ENCODE measurements around the gene OGFOD2. TPM values are rescaled to one million over a fixed set of nuclear protein-coding genes. Genes with fewer than 3 reads are reported as not detected.

The OGFOD2 gene
- polyA plus RNA-seq, 1 donor: 22.2 TPM

DNA sequence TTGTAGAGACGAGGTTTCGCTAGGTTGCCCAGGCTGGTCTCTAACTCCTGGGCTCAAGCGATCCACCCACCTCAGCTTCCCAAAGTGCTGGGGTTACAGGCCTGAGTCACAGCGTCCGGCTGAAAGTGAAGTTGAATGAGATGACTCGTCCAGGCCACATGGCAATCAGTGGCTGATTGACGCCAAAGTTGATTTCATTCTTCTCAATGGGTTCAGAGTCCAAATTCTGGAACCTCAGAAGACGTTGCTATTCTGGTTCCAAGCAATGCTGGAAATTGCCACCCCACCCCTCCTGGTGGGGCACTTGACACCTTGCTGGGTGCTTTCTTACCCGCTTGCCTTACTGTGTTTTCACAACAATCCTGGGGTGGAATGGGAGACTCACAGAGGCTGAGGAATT, 23.6 kb upstream of the OGFOD2 start:
- no peaks in the 10 kb centered on the region for H3K9me3 ChIP-seq (ENCODE audit: control insufficient read depth, low read depth, low read length)
- H3K4me3 ChIP-seq (ENCODE audit: low read length): no peak overlapping the region
- no peaks in the 10 kb centered on the region for H3K36me3 ChIP-seq (ENCODE audit: control insufficient read depth, insufficient read depth, low read length)
- WGBS (ENCODE audit: insufficient coverage, low lambda C conversion rate): no CpG with 5 or more reads among the region's 9 CpGs
- DNase-seq: peak; percentile 63 to 77
- H3K27ac ChIP-seq (ENCODE audit: low read length): peak overlapping the region; percentile 9
- no peaks in the 10 kb centered on the region for H3K27me3 ChIP-seq (ENCODE audit: control insufficient read depth, insufficient read depth, low read length)
- H3K4me1 ChIP-seq (ENCODE audit: control insufficient read depth, insufficient read depth, low read length): peaks cover 17% of the 10 kb centered on the region

DNA sequence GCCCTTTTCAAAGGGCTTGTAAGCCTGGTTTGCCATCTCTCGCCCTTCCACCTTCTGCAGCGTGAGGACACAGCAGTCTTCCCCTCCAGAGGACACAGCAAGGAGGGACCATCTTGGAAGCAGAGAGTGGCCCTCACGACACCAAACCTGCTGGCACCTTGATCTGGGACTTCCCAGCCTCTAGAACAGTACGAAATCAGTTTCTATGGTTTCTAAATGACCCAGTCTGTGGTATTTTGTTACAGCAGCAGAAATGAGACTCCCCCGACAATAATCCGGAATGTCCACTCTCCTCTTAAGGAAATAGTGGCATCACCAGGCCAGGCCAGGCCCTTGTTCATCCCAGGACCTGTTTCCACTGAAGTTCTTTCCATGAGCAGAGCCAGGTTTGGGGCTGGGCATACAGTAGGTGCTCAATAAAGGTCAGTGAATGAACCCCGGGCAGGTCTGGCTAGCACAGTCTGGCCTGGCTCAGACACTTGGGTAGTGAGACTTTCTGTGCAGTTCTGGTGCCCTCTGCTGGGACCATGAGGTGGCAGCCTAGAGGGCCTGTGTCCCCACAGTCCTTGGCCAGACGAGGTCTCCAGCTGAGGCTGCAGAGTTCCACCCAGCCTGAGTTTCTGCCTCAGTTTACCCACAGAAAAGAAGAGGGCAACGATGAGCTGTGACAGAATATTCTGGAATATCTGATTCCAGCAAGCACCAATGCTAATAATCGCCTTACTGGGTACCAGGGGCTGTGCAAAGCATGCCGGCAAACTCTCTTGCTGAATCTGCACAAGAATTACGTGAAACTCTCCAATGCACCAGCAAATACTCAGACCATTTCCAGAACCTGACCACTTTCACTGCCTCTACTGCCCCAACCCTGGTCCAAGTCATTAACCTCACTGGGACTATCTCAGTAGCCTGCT, 22.8 kb upstream of the OGFOD2 start:
- WGBS (ENCODE audit: insufficient coverage, low lambda C conversion rate): no CpG with 5 or more reads among the region's 12 CpGs
- peak overlapping the region; percentile 9 for H3K27ac ChIP-seq (ENCODE audit: low read length)
- DNase-seq: peak; percentile 64 to 66
- H3K4me1 ChIP-seq (ENCODE audit: control insufficient read depth, insufficient read depth, low read length): peaks cover 12% of the 10 kb centered on the region
- no peaks in the 10 kb centered on the region for H3K9me3 ChIP-seq (ENCODE audit: control insufficient read depth, low read depth, low read length)
- no peak overlapping the region for H3K4me3 ChIP-seq (ENCODE audit: low read length)
- no peaks in the 10 kb centered on the region for H3K36me3 ChIP-seq (ENCODE audit: control insufficient read depth, insufficient read depth, low read length)
- no peaks in the 10 kb centered on the region for H3K27me3 ChIP-seq (ENCODE audit: control insufficient read depth, insufficient read depth, low read length)

DNA sequence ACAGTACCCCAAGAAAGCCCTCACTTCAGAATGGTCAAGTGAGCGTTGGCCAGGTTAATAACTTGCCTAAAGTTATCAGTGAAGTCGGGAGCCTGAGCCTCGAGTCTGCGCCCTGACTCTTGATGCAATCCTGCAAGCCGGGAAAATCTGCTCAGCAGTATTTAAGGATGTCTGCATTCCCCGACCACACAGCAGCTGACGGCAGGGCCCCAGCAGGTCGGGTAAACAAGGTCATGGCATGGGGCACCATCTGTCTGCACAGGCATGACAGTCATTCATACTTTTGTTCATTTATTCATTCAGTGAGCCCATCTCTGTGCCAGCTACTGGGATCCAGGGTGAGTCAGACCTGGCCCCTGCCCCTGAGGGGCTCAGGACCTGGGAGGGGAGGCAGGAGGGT, 19.9 kb upstream of the OGFOD2 start:
- WGBS (ENCODE audit: insufficient coverage, low lambda C conversion rate): no CpG with 5 or more reads among the region's 8 CpGs
- peaks cover 9% of the 10 kb centered on the region for H3K4me1 ChIP-seq (ENCODE audit: control insufficient read depth, insufficient read depth, low read length)
- peaks cover 4% of the 10 kb centered on the region for H3K36me3 ChIP-seq (ENCODE audit: control insufficient read depth, insufficient read depth, low read length)
- no peaks in the 10 kb centered on the region for H3K9me3 ChIP-seq (ENCODE audit: control insufficient read depth, low read depth, low read length)
- H3K27ac ChIP-seq (ENCODE audit: low read length): no peak overlapping the region
- no peak overlapping the region for H3K4me3 ChIP-seq (ENCODE audit: low read length)
- no peaks in the 10 kb centered on the region for H3K27me3 ChIP-seq (ENCODE audit: control insufficient read depth, insufficient read depth, low read length)
- no peak for DNase-seq

DNA sequence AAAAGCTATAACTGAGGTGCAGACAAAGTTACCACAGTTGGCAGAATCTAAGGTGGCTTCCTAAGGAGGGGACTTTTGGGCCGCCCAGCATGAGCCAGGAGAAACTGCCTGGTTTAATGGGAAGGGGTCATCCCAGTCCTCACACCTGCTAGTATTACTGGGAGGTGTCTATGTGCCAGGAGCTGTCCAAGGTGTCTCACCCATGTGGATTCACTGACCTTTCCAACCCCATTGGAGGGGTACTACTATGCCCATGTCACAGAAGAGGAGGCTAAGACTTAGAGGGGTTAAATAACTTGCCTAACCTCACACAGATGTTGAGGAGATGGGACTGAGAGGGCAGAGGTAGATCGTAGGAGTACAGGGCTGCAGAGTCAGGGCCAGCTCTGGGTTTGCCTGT, 19.0 kb upstream of the OGFOD2 start:
- no peak for DNase-seq
- Histone ChIP-seq H3K36me3 (ENCODE audit: control insufficient read depth, insufficient read depth, low read length) (peaks cover 4% of the 10 kb centered on the region), H3K9me3 (ENCODE audit: control insufficient read depth, low read depth, low read length) (no peaks in the 10 kb centered on the region), H3K27me3 (ENCODE audit: control insufficient read depth, insufficient read depth, low read length) (no peaks in the 10 kb centered on the region), H3K4me1 (ENCODE audit: control insufficient read depth, insufficient read depth, low read length) (peaks cover 9% of the 10 kb centered on the region), H3K27ac (ENCODE audit: low read length) (no peak overlapping the region), H3K4me3 (ENCODE audit: low read length) (no peak overlapping the region)
- whole genome bisulfite sequencing (ENCODE audit: insufficient coverage, low lambda C conversion rate): no CpG with 5 or more reads among the region's 2 CpGs

DNA sequence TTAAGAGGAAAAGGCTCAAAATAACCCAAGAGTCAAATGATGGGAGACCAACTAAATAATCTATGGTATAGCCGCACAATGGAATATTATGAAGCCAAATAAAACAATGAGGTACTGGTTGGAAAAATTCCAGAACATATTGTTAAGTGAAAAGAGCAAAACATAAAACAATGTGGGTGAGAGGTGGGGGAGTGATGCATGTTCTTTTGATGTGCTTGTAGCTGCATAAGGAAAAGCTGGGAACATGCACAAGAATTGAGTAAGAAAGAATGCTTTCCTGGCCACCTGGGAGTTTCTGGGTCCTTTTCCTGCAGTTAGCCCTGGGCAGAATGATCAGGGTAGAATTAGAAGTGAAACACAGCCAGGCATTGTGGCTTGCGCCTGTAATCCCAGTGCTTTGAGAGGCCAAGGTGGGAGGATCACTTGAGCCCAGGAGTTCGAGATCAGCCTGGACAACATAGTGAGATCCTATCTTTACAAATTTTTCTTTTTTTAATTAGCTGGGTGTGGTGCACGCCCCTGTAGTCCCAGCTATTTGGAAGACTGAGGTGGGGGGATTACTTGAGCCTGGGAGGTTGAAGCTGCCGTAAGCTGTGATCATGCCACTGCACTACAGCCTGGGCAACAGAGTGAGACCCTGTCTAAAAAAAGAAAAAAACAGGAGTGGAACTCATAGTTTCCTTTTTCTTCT, 16.7 kb upstream of the OGFOD2 start:
- no peak overlapping the region for H3K27ac ChIP-seq (ENCODE audit: low read length)
- peaks cover 4% of the 10 kb centered on the region for H3K36me3 ChIP-seq (ENCODE audit: control insufficient read depth, insufficient read depth, low read length)
- DNase-seq: no peak
- H3K4me3 ChIP-seq (ENCODE audit: low read length): no peak overlapping the region
- no peaks in the 10 kb centered on the region for H3K27me3 ChIP-seq (ENCODE audit: control insufficient read depth, insufficient read depth, low read length)
- no peaks in the 10 kb centered on the region for H3K9me3 ChIP-seq (ENCODE audit: control insufficient read depth, low read depth, low read length)
- 100% methylated on average over 1 of the region's 5 CpGs for WGBS (ENCODE audit: insufficient coverage, low lambda C conversion rate)
- H3K4me1 ChIP-seq (ENCODE audit: control insufficient read depth, insufficient read depth, low read length): peaks cover 13% of the 10 kb centered on the region

DNA sequence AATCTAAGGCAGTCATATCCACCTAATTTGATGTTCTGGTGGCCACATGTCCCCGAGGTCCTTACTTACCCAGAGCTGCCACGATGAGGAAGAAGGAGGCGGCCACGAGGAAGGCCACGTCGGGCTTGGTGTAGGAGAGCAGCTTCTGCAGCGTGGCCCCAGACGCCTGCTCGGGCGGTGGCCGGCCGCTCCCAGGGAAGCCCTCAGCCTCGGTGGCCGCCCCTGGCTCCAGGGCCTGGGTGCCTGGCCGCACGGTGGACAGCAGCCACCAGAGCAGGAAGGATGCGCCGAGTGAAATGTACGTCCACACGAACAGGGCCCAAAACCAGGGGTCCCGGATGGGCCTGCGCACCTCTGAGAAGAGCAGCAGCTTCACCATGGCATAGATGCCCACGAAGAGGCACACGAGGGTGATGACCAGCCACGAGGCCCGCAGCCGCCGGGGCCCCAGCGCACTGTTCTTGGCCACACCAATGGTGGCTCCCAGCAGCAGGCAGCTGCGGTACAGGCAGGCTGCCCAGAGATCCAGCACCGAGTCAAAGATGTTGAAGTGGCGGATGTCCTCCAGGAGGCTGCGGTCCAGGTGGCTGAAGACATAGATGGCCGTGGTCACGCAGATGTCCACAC, 15.4 kb upstream of the OGFOD2 start:
- H3K27ac ChIP-seq (ENCODE audit: low read length): no peak overlapping the region
- H3K36me3 ChIP-seq (ENCODE audit: control insufficient read depth, insufficient read depth, low read length): peaks cover 4% of the 10 kb centered on the region
- H3K9me3 ChIP-seq (ENCODE audit: control insufficient read depth, low read depth, low read length): no peaks in the 10 kb centered on the region
- H3K27me3 ChIP-seq (ENCODE audit: control insufficient read depth, insufficient read depth, low read length): no peaks in the 10 kb centered on the region
- no peak for DNase-seq
- no peak overlapping the region for H3K4me3 ChIP-seq (ENCODE audit: low read length)
- H3K4me1 ChIP-seq (ENCODE audit: control insufficient read depth, insufficient read depth, low read length): peaks cover 13% of the 10 kb centered on the region
- no CpG with 5 or more reads among the region's 35 CpGs for whole genome bisulfite sequencing (ENCODE audit: insufficient coverage, low lambda C conversion rate)

DNA sequence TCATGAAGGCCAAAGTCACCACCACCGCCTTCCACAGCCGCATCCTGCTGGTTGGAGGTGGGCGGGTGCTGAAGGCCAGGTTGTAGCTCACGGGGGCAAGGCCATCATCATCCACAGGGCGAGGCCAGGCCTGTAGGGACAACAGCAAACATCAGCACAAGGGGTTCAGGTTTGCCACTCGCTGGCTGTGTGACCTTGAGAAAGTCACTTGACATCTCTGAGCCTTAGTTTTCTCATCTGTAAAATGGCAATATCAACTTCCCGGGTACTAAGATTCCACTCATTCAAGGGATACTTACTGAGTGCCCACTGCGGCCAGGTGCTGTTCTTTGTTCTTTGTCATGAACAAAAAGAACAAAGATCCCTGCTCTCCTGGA, 14.9 kb upstream of the OGFOD2 start:
- Histone ChIP-seq H3K27me3 (ENCODE audit: control insufficient read depth, insufficient read depth, low read length) (no peaks in the 10 kb centered on the region), H3K9me3 (ENCODE audit: control insufficient read depth, low read depth, low read length) (no peaks in the 10 kb centered on the region), H3K27ac (ENCODE audit: low read length) (no peak overlapping the region), H3K4me3 (ENCODE audit: low read length) (no peak overlapping the region), H3K36me3 (ENCODE audit: control insufficient read depth, insufficient read depth, low read length) (peaks cover 4% of the 10 kb centered on the region), H3K4me1 (ENCODE audit: control insufficient read depth, insufficient read depth, low read length) (peaks cover 18% of the 10 kb centered on the region)
- no CpG with 5 or more reads among the region's 8 CpGs for WGBS (ENCODE audit: insufficient coverage, low lambda C conversion rate)
- no peak for DNase-seq

DNA sequence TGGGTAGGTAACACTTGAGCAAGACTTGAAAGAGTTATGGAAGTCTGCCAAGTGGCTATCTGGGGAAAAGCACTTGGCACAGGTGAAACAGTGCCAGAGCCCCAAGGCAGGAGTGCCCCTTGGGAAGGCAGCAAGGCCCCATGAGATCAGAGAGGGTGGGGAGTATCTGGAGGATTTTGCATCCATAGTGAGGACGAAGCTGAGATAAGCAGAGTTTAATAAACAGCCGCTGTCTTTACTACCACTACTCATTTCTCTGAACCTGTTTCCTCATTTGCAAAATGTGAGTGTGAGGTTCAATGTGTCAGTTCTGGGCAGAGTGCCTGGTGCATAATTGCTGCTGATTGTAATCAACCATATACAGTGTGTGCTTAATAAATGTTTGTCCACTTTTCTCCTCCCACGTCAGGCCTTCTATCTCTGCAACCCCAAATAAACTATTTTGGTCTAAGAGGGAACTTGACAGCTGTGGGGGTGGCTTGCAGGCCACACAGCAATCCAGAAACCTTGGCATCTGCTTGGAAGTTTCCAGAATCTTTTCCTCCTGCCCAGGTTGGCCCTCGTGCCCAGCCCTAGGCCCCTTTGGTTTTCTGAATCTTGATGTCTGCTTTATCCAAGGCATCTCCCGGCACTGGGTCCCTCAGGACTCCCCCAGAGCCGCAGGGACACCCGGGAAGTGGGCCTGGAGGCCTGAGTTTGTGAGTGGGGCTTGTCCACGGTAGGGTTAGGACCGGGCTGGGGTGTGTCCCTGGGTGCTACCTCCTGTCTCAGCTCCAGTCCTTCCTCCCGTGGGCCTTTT, 13.3 kb upstream of the OGFOD2 start:
- H3K27ac ChIP-seq (ENCODE audit: low read length): no peak overlapping the region
- no CpG with 5 or more reads among the region's 10 CpGs for whole genome bisulfite sequencing (ENCODE audit: insufficient coverage, low lambda C conversion rate)

DNA sequence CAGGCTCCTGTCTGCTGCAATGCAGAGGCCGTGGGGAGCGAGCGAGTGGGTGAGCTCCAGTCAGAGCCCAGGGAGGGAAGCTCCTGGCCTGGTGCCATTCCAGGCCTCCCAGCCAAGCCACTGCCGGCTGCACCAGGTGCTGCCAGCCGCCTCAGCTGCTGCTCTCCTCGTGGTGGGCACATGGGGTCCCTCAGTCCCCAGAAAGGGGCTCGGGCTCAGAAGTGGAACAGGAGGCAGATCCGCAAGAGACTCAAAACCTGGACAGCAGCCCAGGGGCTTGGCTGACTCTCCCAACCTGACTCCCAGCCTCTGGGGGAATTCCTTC, 11.1 kb upstream of the OGFOD2 start:
- Histone ChIP-seq H3K27ac (ENCODE audit: low read length) (no peak overlapping the region), H3K4me1 (ENCODE audit: control insufficient read depth, insufficient read depth, low read length) (peaks cover 29% of the 10 kb centered on the region), H3K4me3 (ENCODE audit: low read length) (no peak overlapping the region), H3K9me3 (ENCODE audit: control insufficient read depth, low read depth, low read length) (no peaks in the 10 kb centered on the region), H3K36me3 (ENCODE audit: control insufficient read depth, insufficient read depth, low read length) (peaks cover 4% of the 10 kb centered on the region), H3K27me3 (ENCODE audit: control insufficient read depth, insufficient read depth, low read length) (no peaks in the 10 kb centered on the region)
- no peak for DNase-seq
- no CpG with 5 or more reads among the region's 8 CpGs for WGBS (ENCODE audit: insufficient coverage, low lambda C conversion rate)

More for the DNA sequence above, 13.3 kb upstream of the OGFOD2 start:
- Histone ChIP-seq H3K4me1 (ENCODE audit: control insufficient read depth, insufficient read depth, low read length) (peaks cover 27% of the 10 kb centered on the region), H3K27me3 (ENCODE audit: control insufficient read depth, insufficient read depth, low read length) (no peaks in the 10 kb centered on the region), H3K36me3 (ENCODE audit: control insufficient read depth, insufficient read depth, low read length) (peaks cover 4% of the 10 kb centered on the region), H3K4me3 (ENCODE audit: low read length) (no peak overlapping the region), H3K9me3 (ENCODE audit: control insufficient read depth, low read depth, low read length) (no peaks in the 10 kb centered on the region)
- peak; percentile 55 to 77 for DNase-seq

All from large intestine (tissue), 3 donors.